Neural cell (in vitro differentiated cells): Measurements from ENCODE around the gene SYT5. TPM values are rescaled to one million over a fixed set of nuclear protein-coding genes. Genes with fewer than 3 reads are reported as not detected.

Experiments
- H2AFZ ChIP-seq: fragments of 200-600, 300-800 bp; sonication (generic), shearing (Covaris generic); 2 replicates; pipeline ENCODE4 v1.6.0; 2014; ENCODE audit warnings: low read depth, mild to moderate bottlenecking, antibody characterized with exemption, low read length, moderate library complexity
- H3F3A ChIP-seq: fragments of 200-600 bp; shearing (Covaris generic); 2 replicates; pipeline ENCODE4 v1.6.1; 2016; ENCODE audit warnings: mild to moderate bottlenecking, moderate library complexity, mixed read lengths, antibody characterized with exemption, low read length; ENCODE audit not compliant: insufficient read depth, poor library complexity, severe bottlenecking
- H3K27ac ChIP-seq: fragments of 200-600, 300-800 bp; sonication (generic), shearing (Covaris generic); 2 replicates; pipeline ENCODE4 v1.5.1; 2014; ENCODE audit warnings: mild to moderate bottlenecking, low read length, moderate library complexity
- H3K27me3 ChIP-seq: fragments of 300-800, 200-600 bp; sonication (generic), shearing (Covaris generic); 2 replicates; pipeline ENCODE4 v1.6.0; 2014; ENCODE audit warnings: mild to moderate bottlenecking, low read depth, low read length, moderate library complexity; ENCODE audit not compliant: insufficient read depth
- H3K36me3 ChIP-seq: fragments of 300-800, 200-600 bp; sonication (generic), shearing (Covaris generic); 2 replicates; pipeline ENCODE4 v1.5.1; 2014; ENCODE audit warnings: mild to moderate bottlenecking, antibody characterized with exemption, low read length, moderate library complexity; ENCODE audit not compliant: insufficient read depth
- H3K4me2 ChIP-seq: fragments of 300-800, 200-600 bp; sonication (generic), shearing (Covaris generic); 2 replicates; pipeline ENCODE4 v1.6.0; 2014; ENCODE audit warnings: mild to moderate bottlenecking, low read length
- H3K4me3 ChIP-seq: fragments of 300-800, 200-600 bp; sonication (generic), shearing (Covaris generic); 2 replicates; pipeline ENCODE4 v1.5.1; 2014; ENCODE audit warnings: mild to moderate bottlenecking, low read length, moderate library complexity
- H3K79me2 ChIP-seq: fragments of 200-600 bp; shearing (Covaris generic); replicated peaks from 2 replicates; pipeline ENCODE4 v1.6.0; 2014; ENCODE audit warnings: mild to moderate bottlenecking, low read length, moderate library complexity; ENCODE audit not compliant: insufficient read depth
- H3K9ac ChIP-seq: fragments of 300-800, 200-600 bp; sonication (generic), shearing (Covaris generic); 2 replicates; pipeline ENCODE4 v1.6.1; 2016; ENCODE audit warnings: mild to moderate bottlenecking, low read length, mixed read lengths
- H3K9me2 ChIP-seq: fragments of 200-600 bp; shearing (Covaris generic); 2 replicates; pipeline ENCODE4 v1.6.1; 2016; ENCODE audit warnings: mild to moderate bottlenecking, low read length, mixed read lengths; ENCODE audit not compliant: insufficient read depth
- H3K9me3 ChIP-seq: fragments of 200-600, 300-800 bp; sonication (generic), shearing (Covaris generic); 2 replicates; pipeline ENCODE4 v1.6.1; 2016; ENCODE audit warnings: mild to moderate bottlenecking, mixed run types, low read length, moderate library complexity, mixed read lengths
- H4K20me1 ChIP-seq: fragments of 200-600 bp; shearing (Covaris generic); 2 replicates; pipeline ENCODE4 v1.6.1; 2016; ENCODE audit warnings: mild to moderate bottlenecking, mixed run types; ENCODE audit not compliant: insufficient read depth
- EP300 ChIP-seq: fragments of 450-650 bp; conservative IDR thresholded peaks from 2 replicates; pipeline ENCODE4 v1.6.1; 2014; ENCODE audit warnings: antibody characterized with exemption, mild to moderate bottlenecking, moderate library complexity; ENCODE audit not compliant: poor library complexity, severe bottlenecking
- EZH2 ChIP-seq: fragments of 200-600, 300-800 bp; shearing (Covaris generic), sonication (generic); IDR thresholded peaks from 2 replicates; pipeline ENCODE4 v1.6.1; 2014; ENCODE audit warnings: antibody characterized with exemption, low read length, borderline replicate concordance, mild to moderate bottlenecking; ENCODE audit not compliant: insufficient read depth, poor library complexity, severe bottlenecking
- MXI1 ChIP-seq: fragments of 450-650 bp; conservative IDR thresholded peaks from 2 replicates; pipeline ENCODE4 v1.6.1; 2014; ENCODE audit warnings: antibody characterized with exemption, mild to moderate bottlenecking; ENCODE audit not compliant: poor library complexity, severe bottlenecking
- POLR2AphosphoS5 ChIP-seq: IDR thresholded peaks from 2 replicates; pipeline ENCODE4 v1.6.1; 2012
- RAD21 ChIP-seq: fragments of 450-650 bp; conservative IDR thresholded peaks from 2 replicates; pipeline ENCODE4 v1.6.1; 2014; ENCODE audit warnings: antibody characterized with exemption, mild to moderate bottlenecking, moderate library complexity
- SMC3 ChIP-seq: fragments of 450-650 bp; conservative IDR thresholded peaks from 2 replicates; pipeline ENCODE4 v1.6.1; 2014; ENCODE audit warnings: antibody characterized with exemption, mild to moderate bottlenecking, moderate library complexity; ENCODE audit not compliant: poor library complexity
- TAF1 ChIP-seq: IDR thresholded peaks from 2 replicates; pipeline ENCODE4 v1.6.1; 2012; ENCODE audit warnings: low read depth
- polyA plus RNA-seq: library from polyadenylated mRNA; depleted of rRNA; stranded (reverse); fragments of >200 nt; gene quantifications from 2 replicates; pipeline ENCODE4 v1.2.3, GENCODE V29; 2014
- TF ChIP-seq, protein P1 (sequence below): IDR thresholded peaks from 2 replicates; pipeline ENCODE4 v1.6.1; 2012; ENCODE audit warnings: borderline replicate concordance
- TF ChIP-seq, protein P2 (sequence below): fragments of 450-650 bp; IDR thresholded peaks from 2 replicates; pipeline ENCODE4 v1.5.1; 2014; ENCODE audit warnings: antibody characterized with exemption, mild to moderate bottlenecking, moderate library complexity; ENCODE audit not compliant: poor library complexity, severe bottlenecking

SYT5 gene
- polyA plus RNA-seq, 1 donor from 2014 or later = 237 TPM

DNA sequence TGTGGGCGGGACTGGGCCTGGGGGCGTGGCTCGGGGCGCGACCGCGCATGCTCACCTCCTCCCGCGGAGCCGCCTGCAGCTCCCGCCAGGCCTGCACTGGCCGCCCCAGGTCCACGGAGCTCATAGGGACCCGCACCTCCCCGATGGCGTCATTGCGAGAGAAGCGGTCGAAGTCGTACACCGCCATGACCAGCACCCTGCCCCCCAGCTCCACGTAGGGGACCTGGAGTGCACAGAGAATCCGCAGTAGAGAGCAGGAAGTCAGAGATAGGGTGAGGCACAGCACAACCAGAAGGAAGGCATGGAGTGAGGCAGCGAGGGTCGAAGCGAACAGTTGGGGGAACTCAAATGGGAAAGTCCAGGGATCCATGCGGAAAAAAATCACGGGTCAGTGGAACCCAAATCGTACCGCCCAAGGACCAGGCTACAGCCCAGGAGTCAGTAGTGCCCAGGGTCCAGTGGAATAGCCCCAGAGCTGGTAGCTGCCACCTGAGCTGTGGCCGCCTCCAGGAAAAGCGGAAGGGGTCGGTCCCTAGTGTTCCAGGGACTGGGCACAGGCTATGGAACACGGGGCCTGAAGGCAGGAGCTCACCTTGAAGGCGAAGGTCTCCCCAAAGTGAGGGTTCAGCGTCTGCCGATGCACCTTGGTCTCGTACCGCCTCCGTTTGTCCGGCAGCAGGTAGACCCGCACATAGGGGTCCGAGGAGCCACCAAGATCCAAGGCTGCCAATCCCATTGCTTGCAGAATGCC, 4.8 kb downstream of the SYT5 start:
- Histone ChIP-seq H3K79me2 (peaks cover 4% of the 10 kb centered on the region), H2AFZ (no peak overlapping the region), H3K9me2 (no peaks in the 10 kb centered on the region), H3K27me3 (peaks cover 18% of the 10 kb centered on the region), H3K36me3 (peaks cover 7% of the 10 kb centered on the region), H3K4me3 (no peak overlapping the region), H4K20me1 (peaks cover 4% of the 10 kb centered on the region), H3K4me2 (no peak overlapping the region), H3K9ac (no peak overlapping the region), H3K27ac (no peak overlapping the region), H3F3A (no peaks in the 10 kb centered on the region), H3K9me3 (no peaks in the 10 kb centered on the region)
- TF ChIP-seq, protein P1, sequence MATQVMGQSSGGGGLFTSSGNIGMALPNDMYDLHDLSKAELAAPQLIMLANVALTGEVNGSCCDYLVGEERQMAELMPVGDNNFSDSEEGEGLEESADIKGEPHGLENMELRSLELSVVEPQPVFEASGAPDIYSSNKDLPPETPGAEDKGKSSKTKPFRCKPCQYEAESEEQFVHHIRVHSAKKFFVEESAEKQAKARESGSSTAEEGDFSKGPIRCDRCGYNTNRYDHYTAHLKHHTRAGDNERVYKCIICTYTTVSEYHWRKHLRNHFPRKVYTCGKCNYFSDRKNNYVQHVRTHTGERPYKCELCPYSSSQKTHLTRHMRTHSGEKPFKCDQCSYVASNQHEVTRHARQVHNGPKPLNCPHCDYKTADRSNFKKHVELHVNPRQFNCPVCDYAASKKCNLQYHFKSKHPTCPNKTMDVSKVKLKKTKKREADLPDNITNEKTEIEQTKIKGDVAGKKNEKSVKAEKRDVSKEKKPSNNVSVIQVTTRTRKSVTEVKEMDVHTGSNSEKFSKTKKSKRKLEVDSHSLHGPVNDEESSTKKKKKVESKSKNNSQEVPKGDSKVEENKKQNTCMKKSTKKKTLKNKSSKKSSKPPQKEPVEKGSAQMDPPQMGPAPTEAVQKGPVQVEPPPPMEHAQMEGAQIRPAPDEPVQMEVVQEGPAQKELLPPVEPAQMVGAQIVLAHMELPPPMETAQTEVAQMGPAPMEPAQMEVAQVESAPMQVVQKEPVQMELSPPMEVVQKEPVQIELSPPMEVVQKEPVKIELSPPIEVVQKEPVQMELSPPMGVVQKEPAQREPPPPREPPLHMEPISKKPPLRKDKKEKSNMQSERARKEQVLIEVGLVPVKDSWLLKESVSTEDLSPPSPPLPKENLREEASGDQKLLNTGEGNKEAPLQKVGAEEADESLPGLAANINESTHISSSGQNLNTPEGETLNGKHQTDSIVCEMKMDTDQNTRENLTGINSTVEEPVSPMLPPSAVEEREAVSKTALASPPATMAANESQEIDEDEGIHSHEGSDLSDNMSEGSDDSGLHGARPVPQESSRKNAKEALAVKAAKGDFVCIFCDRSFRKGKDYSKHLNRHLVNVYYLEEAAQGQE = no peak
- TF ChIP-seq MXI1 (no peak), SMC3 (no peak), EZH2 (no peak), EP300 (no peak), POLR2AphosphoS5 (peak; percentile 14), RAD21 (no peak)
- TF ChIP-seq, protein P2, sequence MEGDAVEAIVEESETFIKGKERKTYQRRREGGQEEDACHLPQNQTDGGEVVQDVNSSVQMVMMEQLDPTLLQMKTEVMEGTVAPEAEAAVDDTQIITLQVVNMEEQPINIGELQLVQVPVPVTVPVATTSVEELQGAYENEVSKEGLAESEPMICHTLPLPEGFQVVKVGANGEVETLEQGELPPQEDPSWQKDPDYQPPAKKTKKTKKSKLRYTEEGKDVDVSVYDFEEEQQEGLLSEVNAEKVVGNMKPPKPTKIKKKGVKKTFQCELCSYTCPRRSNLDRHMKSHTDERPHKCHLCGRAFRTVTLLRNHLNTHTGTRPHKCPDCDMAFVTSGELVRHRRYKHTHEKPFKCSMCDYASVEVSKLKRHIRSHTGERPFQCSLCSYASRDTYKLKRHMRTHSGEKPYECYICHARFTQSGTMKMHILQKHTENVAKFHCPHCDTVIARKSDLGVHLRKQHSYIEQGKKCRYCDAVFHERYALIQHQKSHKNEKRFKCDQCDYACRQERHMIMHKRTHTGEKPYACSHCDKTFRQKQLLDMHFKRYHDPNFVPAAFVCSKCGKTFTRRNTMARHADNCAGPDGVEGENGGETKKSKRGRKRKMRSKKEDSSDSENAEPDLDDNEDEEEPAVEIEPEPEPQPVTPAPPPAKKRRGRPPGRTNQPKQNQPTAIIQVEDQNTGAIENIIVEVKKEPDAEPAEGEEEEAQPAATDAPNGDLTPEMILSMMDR = no peak

DNA sequence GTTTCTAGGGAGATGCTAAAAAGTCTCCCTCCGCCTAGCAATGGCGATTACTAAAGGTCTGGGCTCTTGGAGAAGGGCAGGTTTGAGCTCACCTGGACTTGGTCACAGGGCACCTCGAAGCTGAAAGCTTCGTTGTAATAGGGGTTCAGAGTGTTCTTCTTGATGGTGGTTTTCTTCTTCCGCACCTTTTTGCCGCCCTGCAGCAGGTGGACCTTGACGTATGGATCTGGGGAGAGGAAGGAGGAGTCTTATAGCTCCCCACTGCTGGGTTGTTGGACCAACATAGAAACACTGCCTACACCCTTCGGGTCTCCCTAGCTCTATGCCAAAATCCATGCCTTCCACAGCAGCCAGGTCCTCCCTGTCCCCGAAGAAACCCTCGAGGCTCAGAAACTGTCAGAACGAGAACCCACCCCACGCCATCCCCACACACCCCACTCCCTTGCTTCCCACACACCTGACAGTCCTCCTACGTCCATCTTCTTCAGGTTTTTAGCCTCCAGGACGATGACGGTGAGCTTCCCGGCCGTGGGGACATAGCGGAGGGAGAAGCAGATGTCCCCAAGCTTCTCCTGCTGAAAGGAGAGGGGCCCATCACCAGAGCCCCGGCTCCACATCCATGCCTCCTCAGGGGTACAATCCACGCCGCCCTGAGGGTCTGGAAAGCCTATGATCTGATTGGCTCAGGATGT, 5.5 kb downstream of the SYT5 start:
- Histone ChIP-seq H3K9ac (no peak overlapping the region), H2AFZ (no peak overlapping the region), H3K9me3 (no peaks in the 10 kb centered on the region), H3K36me3 (peaks cover 7% of the 10 kb centered on the region), H3F3A (no peaks in the 10 kb centered on the region), H3K4me2 (no peak overlapping the region), H3K4me3 (no peak overlapping the region), H4K20me1 (peaks cover 4% of the 10 kb centered on the region), H3K79me2 (peaks cover 4% of the 10 kb centered on the region), H3K9me2 (no peaks in the 10 kb centered on the region), H3K27ac (no peak overlapping the region), H3K27me3 (peaks cover 18% of the 10 kb centered on the region)
- TF ChIP-seq TAF1 (no peak), EZH2 (no peak), MXI1 (no peak), POLR2AphosphoS5 (no peak), RAD21 (no peak), EP300 (no peak)
- TF ChIP-seq, protein P2 = no peak
- TF ChIP-seq, protein P1 = no peak
